T-helper 2 cell treated with Interferon-gamma antibody and Interleukin-4, amounts not matched to agents 5 μg/mL and 100 μg/mL, for 36 hours (primary cell): ENCODE measurements around the gene HLA-A.

ENCODE experiments used
- DNase-seq: peaks from one replicate; pipeline ENCODE4 v3.0.0; 2021; ENCODE audit warnings: low spot score
- H3K27ac Mint-ChIP-seq: one replicate; pipeline ENCODE4 v1.8.0; 2021; ENCODE audit warnings: mild to moderate bottlenecking, mixed read lengths
- H3K27me3 Mint-ChIP-seq: one replicate; pipeline ENCODE4 v1.8.0; 2021; ENCODE audit warnings: low read depth, mixed read lengths
- H3K36me3 Mint-ChIP-seq: one replicate; pipeline ENCODE4 v1.8.0; 2021; ENCODE audit warnings: low read depth, mixed read lengths
- H3K4me1 Mint-ChIP-seq: one replicate; pipeline ENCODE4 v1.8.0; 2021; ENCODE audit warnings: low read depth, mixed read lengths
- H3K4me3 Mint-ChIP-seq: one replicate; pipeline ENCODE4 v1.8.0; 2022; ENCODE audit warnings: mild to moderate bottlenecking, moderate library complexity, mixed read lengths
- H3K9me3 Mint-ChIP-seq: one replicate; pipeline ENCODE4 v1.8.0; 2021; ENCODE audit warnings: mixed read lengths

The HLA-A gene

GRCh38 chr6:29942275-29943052 is at the start of gene HLA-A:
Gene HLA-A, plus strand, starts transcription at chr6:29942532. Its CDS starts 22 bp downstream, at chr6:29942554.
- Mint-ChIP-seq H3K36me3 (peaks cover 45% of the 10 kb centered on the region), H3K9me3 (peaks cover 3% of the 10 kb centered on the region), H3K4me3 (peak within 1 kb of the TSS; percentile 89), H3K4me1 (peaks cover 27% of the 10 kb centered on the region), H3K27ac (peak within 1 kb of the TSS; percentile 97), H3K27me3 (no peaks in the 10 kb centered on the region)
- peak; percentile 86 for DNase-seq

GRCh38 chr6:29892696-29893095 is 49.6 kb upstream of the HLA-A start:
- Mint-ChIP-seq H3K27me3 (peaks cover 24% of the 10 kb centered on the region), H3K27ac (no peak overlapping the region), H3K4me1 (peaks cover 3% of the 10 kb centered on the region), H3K9me3 (no peaks in the 10 kb centered on the region), H3K36me3 (no peaks in the 10 kb centered on the region), H3K4me3 (no peak overlapping the region)
- DNase-seq, result no peak

- Mint-ChIP-seq H3K4me3 (no peak overlapping the region), H3K36me3 (no peaks in the 10 kb centered on the region), H3K27ac (no peak overlapping the region), H3K27me3 (peaks cover 25% of the 10 kb centered on the region), H3K4me1 (no peaks in the 10 kb centered on the region), H3K9me3 (no peaks in the 10 kb centered on the region)
- no peak for DNase-seq
Measured at GRCh38 chr6:29899281-29899680, 43.1 kb upstream of the HLA-A start.

- Mint-ChIP-seq H3K9me3 (no peaks in the 10 kb centered on the region), H3K4me3 (no peak overlapping the region), H3K27ac (no peak overlapping the region), H3K27me3 (peaks cover 24% of the 10 kb centered on the region), H3K4me1 (no peaks in the 10 kb centered on the region), H3K36me3 (no peaks in the 10 kb centered on the region)
- DNase-seq, result no peak
Measured at GRCh38 chr6:29905286-29905685, 37.0 kb upstream of the HLA-A start.

- no peak overlapping the region for H3K27ac Mint-ChIP-seq
- peaks cover 22% of the 10 kb centered on the region for H3K27me3 Mint-ChIP-seq
- H3K36me3 Mint-ChIP-seq, result no peaks in the 10 kb centered on the region
- no peaks in the 10 kb centered on the region for H3K4me1 Mint-ChIP-seq
- no peak overlapping the region for H3K4me3 Mint-ChIP-seq
- no peaks in the 10 kb centered on the region for H3K9me3 Mint-ChIP-seq
- no peak for DNase-seq
Measured at GRCh38 chr6:29907637-29908340, 34.5 kb upstream of the HLA-A start.

- Mint-ChIP-seq H3K4me3 (no peak overlapping the region), H3K27me3 (peaks cover 19% of the 10 kb centered on the region), H3K36me3 (no peaks in the 10 kb centered on the region), H3K27ac (no peak overlapping the region), H3K4me1 (no peaks in the 10 kb centered on the region), H3K9me3 (no peaks in the 10 kb centered on the region)
- DNase-seq, result no peak
Measured at GRCh38 chr6:29908341-29908662, 34.0 kb upstream of the HLA-A start.

GRCh38 chr6:29908710-29909109 is 33.6 kb upstream of the HLA-A start:
- no peak overlapping the region for H3K27ac Mint-ChIP-seq
- no peaks in the 10 kb centered on the region for H3K36me3 Mint-ChIP-seq
- DNase-seq, result no peak
- peaks cover 16% of the 10 kb centered on the region for H3K27me3 Mint-ChIP-seq
- no peaks in the 10 kb centered on the region for H3K9me3 Mint-ChIP-seq
- no peaks in the 10 kb centered on the region for H3K4me1 Mint-ChIP-seq
- H3K4me3 Mint-ChIP-seq, result no peak overlapping the region

- DNase-seq, result no peak
- H3K27me3 Mint-ChIP-seq, result peaks cover 15% of the 10 kb centered on the region
- H3K4me3 Mint-ChIP-seq, result no peak overlapping the region
- no peak overlapping the region for H3K27ac Mint-ChIP-seq
- no peaks in the 10 kb centered on the region for H3K9me3 Mint-ChIP-seq
- H3K36me3 Mint-ChIP-seq, result no peaks in the 10 kb centered on the region
- peaks cover 1% of the 10 kb centered on the region for H3K4me1 Mint-ChIP-seq
Measured at GRCh38 chr6:29909985-29910384, 32.3 kb upstream of the HLA-A start.

- Mint-ChIP-seq H3K9me3 (no peaks in the 10 kb centered on the region), H3K27ac (no peak overlapping the region), H3K4me1 (peaks cover 1% of the 10 kb centered on the region), H3K27me3 (peaks cover 7% of the 10 kb centered on the region), H3K4me3 (no peak overlapping the region), H3K36me3 (no peaks in the 10 kb centered on the region)
- DNase-seq, result no peak
Measured at GRCh38 chr6:29912840-29913239, 29.5 kb upstream of the HLA-A start.

- Mint-ChIP-seq H3K4me3 (no peak overlapping the region), H3K36me3 (no peaks in the 10 kb centered on the region), H3K9me3 (no peaks in the 10 kb centered on the region), H3K27me3 (peaks cover 41% of the 10 kb centered on the region), H3K27ac (no peak overlapping the region), H3K4me1 (peaks cover 6% of the 10 kb centered on the region)
- DNase-seq, result no peak
Measured at GRCh38 chr6:29916741-29917140, 25.6 kb upstream of the HLA-A start.

GRCh38 chr6:29917857-29918256 is 24.5 kb upstream of the HLA-A start:
- Mint-ChIP-seq H3K4me1 (peaks cover 6% of the 10 kb centered on the region), H3K36me3 (no peaks in the 10 kb centered on the region), H3K27ac (no peak overlapping the region), H3K4me3 (no peak overlapping the region), H3K27me3 (peaks cover 39% of the 10 kb centered on the region), H3K9me3 (no peaks in the 10 kb centered on the region)
- no peak for DNase-seq

GRCh38 chr6:29919506-29920445 is 22.6 kb upstream of the HLA-A start:
- peaks cover 39% of the 10 kb centered on the region for H3K27me3 Mint-ChIP-seq
- H3K9me3 Mint-ChIP-seq, result no peaks in the 10 kb centered on the region
- H3K4me3 Mint-ChIP-seq, result no peak overlapping the region
- H3K36me3 Mint-ChIP-seq, result no peaks in the 10 kb centered on the region
- DNase-seq, result no peak
- H3K4me1 Mint-ChIP-seq, result peaks cover 12% of the 10 kb centered on the region
- no peak overlapping the region for H3K27ac Mint-ChIP-seq

GRCh38 chr6:29924287-29924686 is 18.0 kb upstream of the HLA-A start:
- peaks cover 4% of the 10 kb centered on the region for H3K36me3 Mint-ChIP-seq
- no peak overlapping the region for H3K27ac Mint-ChIP-seq
- no peak overlapping the region for H3K4me3 Mint-ChIP-seq
- H3K4me1 Mint-ChIP-seq, result peaks cover 33% of the 10 kb centered on the region
- DNase-seq, result no peak
- H3K27me3 Mint-ChIP-seq, result peaks cover 25% of the 10 kb centered on the region
- H3K9me3 Mint-ChIP-seq, result no peaks in the 10 kb centered on the region

- H3K4me1 Mint-ChIP-seq, result peaks cover 29% of the 10 kb centered on the region
- no peaks in the 10 kb centered on the region for H3K9me3 Mint-ChIP-seq
- H3K36me3 Mint-ChIP-seq, result peaks cover 8% of the 10 kb centered on the region
- peaks cover 21% of the 10 kb centered on the region for H3K27me3 Mint-ChIP-seq
- peak overlapping the region; percentile 91 for H3K27ac Mint-ChIP-seq
- peak; percentile 48 for DNase-seq
- peak overlapping the region; percentile 78 for H3K4me3 Mint-ChIP-seq
Measured at GRCh38 chr6:29924731-29925130, 17.6 kb upstream of the HLA-A start.
